Measurements from ENCODE around the gene DEGS2.
A peak's percentile ranks its signal among the peaks of the same experiment; 100 is the strongest.

The DEGS2 gene

GRCh38 chr14:100109594-100109955, 49.9 kb downstream of the DEGS2 start:
- no peak for DNase-seq

GRCh38 chr14:100108840-100109593, 50.4 kb downstream of the DEGS2 start:
- no peak for DNase-seq

- DNase-seq = peak; percentile 39
Observed at GRCh38 chr14:100108042-100108825, 51.2 kb downstream of the DEGS2 start.

GRCh38 chr14:100107236-100107635, 52.2 kb downstream of the DEGS2 start:
- DNase-seq = no peak

GRCh38 chr14:100106250-100107112, 53.0 kb downstream of the DEGS2 start:
- DNase-seq = no peak

GRCh38 chr14:100105357-100106169, 53.9 kb downstream of the DEGS2 start:
- DNase-seq = no peak

- no peak for DNase-seq
Observed at GRCh38 chr14:100104523-100105300, 54.7 kb downstream of the DEGS2 start.

GRCh38 chr14:100104006-100104352, 55.5 kb downstream of the DEGS2 start:
- no peak for DNase-seq

GRCh38 chr14:100103250-100104005, 56.0 kb downstream of the DEGS2 start:
- DNase-seq = no peak

- DNase-seq = no peak
Observed at GRCh38 chr14:100102156-100102785, 57.2 kb downstream of the DEGS2 start.

- DNase-seq = no peak
Observed at GRCh38 chr14:100100032-100100703, 59.3 kb downstream of the DEGS2 start.

GRCh38 chr14:100098171-100098570, 61.3 kb downstream of the DEGS2 start:
- DNase-seq = no peak

GRCh38 chr14:100096656-100097055, 62.8 kb downstream of the DEGS2 start:
- DNase-seq = no peak
